CD14-positive monocyte (primary cell): Measurements from ENCODE around the gene TBCD. TPM values are rescaled to one million over a fixed set of nuclear protein-coding genes. Genes with fewer than 3 reads are reported as not detected.
A peak's percentile ranks its signal among the peaks of the same experiment; 100 is the strongest.
"Not testable (repeated sequence)": the region's sequence is repeated elsewhere in the genome, so short reads cannot be mapped to it uniquely, and the experiment has no call there.

Source experiments
- DNase-seq, 3 donors: peaks; one replicate each; pipeline ENCODE4 v3.0.0-alpha.2; 2011 to 2022
- H2AFZ ChIP-seq: 2 replicates; pipeline ENCODE4 v1.6.0; 2012; ENCODE audit warnings: mild to moderate bottlenecking, low read depth, low read length, inconsistent platforms; ENCODE audit not compliant: insufficient read depth, poor library complexity, severe bottlenecking
- H3K27ac ChIP-seq, 2 donors: 1 replicate in 1 of 2; 2 replicates in 1 of 2; pipeline ENCODE4 v1.5.1; 2012 to 2013; ENCODE audit warnings: low read length in 2 of 2, control low read depth in 1 of 2, inconsistent platforms in 1 of 2, low read depth in 1 of 2, mild to moderate bottlenecking in 1 of 2
- H3K27me3 ChIP-seq, 2 donors: one replicate each; pipeline versions ENCODE4 v1.6.0 to v1.6.1; 2011 to 2013; ENCODE audit warnings: low read length in 2 of 2; ENCODE audit not compliant: control insufficient read depth in 2 of 2, insufficient read depth in 2 of 2
- H3K36me3 ChIP-seq, 2 donors: replicated peaks in 1 of 2; 1 replicate in 1 of 2; 2 replicates in 1 of 2; pipeline versions ENCODE4 v1.5.1 to v1.6.1; 2012 to 2013; ENCODE audit warnings: low read length in 2 of 2, control low read depth in 1 of 2, inconsistent platforms in 1 of 2, mild to moderate bottlenecking in 1 of 2; ENCODE audit not compliant: insufficient read depth in 2 of 2, control insufficient read depth in 1 of 2
- H3K4me1 ChIP-seq, 2 donors: 1 replicate in 1 of 2; 2 replicates in 1 of 2; pipeline versions ENCODE4 v1.5.1 to v1.6.1; 2012 to 2013; ENCODE audit warnings: low read length in 2 of 2, control low read depth in 1 of 2, inconsistent platforms in 1 of 2, mild to moderate bottlenecking in 1 of 2, moderate library complexity in 1 of 2; ENCODE audit not compliant: insufficient read depth in 2 of 2, control insufficient read depth in 1 of 2
- H3K4me2 ChIP-seq: replicated peaks from 2 replicates; pipeline ENCODE3; 2012; ENCODE audit warnings: low read length, moderate library complexity, mild to moderate bottlenecking; ENCODE audit not compliant: poor library complexity, severe bottlenecking; ENCODE audit errors: extremely low read depth
- H3K4me3 ChIP-seq, 3 experiments: fragments of 200-600 bp in 1 of 3; sonication (generic) in 1 of 3; replicated peaks in 1 of 3; 1 replicate in 2 of 3; 2 replicates in 1 of 3; pipeline ENCODE4 v1.5.1; 2011 to 2013; ENCODE audit warnings: low read length in 3 of 3, mild to moderate bottlenecking in 3 of 3, control low read depth in 2 of 3, low read depth in 2 of 3, inconsistent platforms in 1 of 3, moderate library complexity in 1 of 3
- H3K79me2 ChIP-seq: 2 replicates; pipeline ENCODE4 v1.6.0; 2012; ENCODE audit warnings: mild to moderate bottlenecking, control low read depth, inconsistent platforms, low read length, moderate library complexity; ENCODE audit not compliant: insufficient read depth
- H3K9ac ChIP-seq: 2 replicates; pipeline ENCODE4 v1.6.0; 2017; ENCODE audit warnings: low read length, mild to moderate bottlenecking; ENCODE audit not compliant: insufficient read depth, poor library complexity, severe bottlenecking
- H3K9me3 ChIP-seq, 2 donors: replicated peaks in 1 of 2; 1 replicate in 1 of 2; 2 replicates in 1 of 2; pipeline versions ENCODE4 v1.5.1 to v1.6.1; 2012 to 2013; ENCODE audit warnings: low read length in 2 of 2, control low read depth in 1 of 2; ENCODE audit not compliant: control insufficient read depth in 1 of 2, insufficient read depth in 1 of 2
- H4K20me1 ChIP-seq: 2 replicates; pipeline ENCODE4 v1.6.0; 2012; ENCODE audit warnings: mild to moderate bottlenecking, low read length, control low read depth, moderate library complexity; ENCODE audit not compliant: insufficient read depth
- H3K27ac Mint-ChIP-seq, 7 donors: one replicate each; pipeline ENCODE4 v1.8.0; 2020; ENCODE audit warnings: mild to moderate bottlenecking in 7 of 7, mixed read lengths in 7 of 7, moderate library complexity in 6 of 7, inconsistent platforms in 2 of 7
- H3K27me3 Mint-ChIP-seq, 3 donors: one replicate each; pipeline ENCODE4 v1.8.0; 2021 to 2022; ENCODE audit warnings: low read depth in 3 of 3, mild to moderate bottlenecking in 3 of 3, mixed read lengths in 3 of 3, moderate library complexity in 3 of 3, inconsistent platforms in 1 of 3
- H3K36me3 Mint-ChIP-seq, 2 donors: one replicate each; pipeline ENCODE4 v1.8.0; 2020; ENCODE audit warnings: mixed read lengths in 2 of 2, inconsistent platforms in 1 of 2, mild to moderate bottlenecking in 1 of 2
- H3K4me1 Mint-ChIP-seq: one replicate; pipeline ENCODE4 v1.8.0; 2020; ENCODE audit warnings: mild to moderate bottlenecking, mixed read lengths
- H3K4me3 Mint-ChIP-seq, 2 donors: one replicate each; pipeline ENCODE4 v1.8.0; 2020; ENCODE audit warnings: mild to moderate bottlenecking in 2 of 2, mixed read lengths in 2 of 2, moderate library complexity in 1 of 2
- H3K9me3 Mint-ChIP-seq, 7 donors: one replicate each; pipeline ENCODE4 v1.8.0; 2020 to 2022; ENCODE audit warnings: mixed read lengths in 7 of 7, mild to moderate bottlenecking in 6 of 7, moderate library complexity in 6 of 7, inconsistent platforms in 2 of 7
- CTCF ChIP-seq: fragments of 200-600 bp; IDR thresholded peaks from one replicate; pipeline ENCODE4 v1.8.0; 2022; ENCODE audit warnings: antibody characterized with exemption, mild to moderate bottlenecking
- WGBS: methylation state at CpG from one replicate; pipeline ENCODE4 v1.1.5; 2013; ENCODE audit warnings: missing lambda C conversion rate; ENCODE audit not compliant: insufficient coverage; 5-methylcytosine and 5-hydroxymethylcytosine counted together
- intact Hi-C, 2 donors: fragments of 100-400 bp; cut with micrococcal nuclease; formaldehyde crosslinking; loops; one replicate each; pipeline versions ENCODE4 v1.15.0 to v1.15.1; 2023
- polyA plus RNA-seq, 3 donors: library from polyadenylated mRNA; depleted of rRNA in 1 of 3; unstranded in 2 of 3; stranded (reverse) in 1 of 3; fragments of 300-500 nt in 2 of 3; fragments of >200 nt in 1 of 3; fragmentation: Illumina TruSeq in 2 of 3; gene quantifications; 1 replicate in 2 of 3; 2 replicates in 1 of 3; pipeline ENCODE4 v1.2.3, GENCODE V29; 2012 to 2021

Gene TBCD
- polyA plus RNA-seq, 3 donors = 54.7 to 74.0 (median 66.6) TPM

GRCh38 chr17:82777778-82778375 is 26.0 kb downstream of the TBCD start:
- not testable (repeated sequence) for H3K27me3 Mint-ChIP-seq, H3K9me3 Mint-ChIP-seq, H3K36me3 ChIP-seq, H3K4me3 Mint-ChIP-seq, H2AFZ ChIP-seq, DNase-seq, H3K79me2 ChIP-seq, H3K27ac ChIP-seq, H3K27me3 ChIP-seq, H3K9me3 ChIP-seq, H3K9ac ChIP-seq, H3K27ac Mint-ChIP-seq, H3K4me2 ChIP-seq, H3K4me3 ChIP-seq, H4K20me1 ChIP-seq
- peaks cover 18 to 50% of the 10 kb centered on the region in 2 donors for H3K36me3 Mint-ChIP-seq
- H3K4me1 Mint-ChIP-seq = peaks cover 17% of the 10 kb centered on the region
- peak; percentile 46 for TF ChIP-seq CTCF
- intact Hi-C loops = loop anchor here in 1 of 2 donors (10.0 kb wide), 1 partner anchor 423 kb away; the partner anchor contains the start of gene TEX19
- 90% methylated on average over 5 of the region's 21 CpGs for WGBS
- H3K4me1 ChIP-seq = peaks cover 10 to 16% of the 10 kb centered on the region in 2 donors

- Histone ChIP-seq H3K4me2 (no peak overlapping the region), H3K27me3 (no peaks in the 10 kb centered on the region), H2AFZ (no peak overlapping the region), H3K4me1 (peaks cover 10 to 16% of the 10 kb centered on the region in 2 donors), H3K9me3 (no peaks in the 10 kb centered on the region), H3K4me3 (no peak overlapping the region), H4K20me1 (no peaks in the 10 kb centered on the region), H3K79me2 (no peaks in the 10 kb centered on the region), H3K9ac (no peak overlapping the region), H3K36me3 (peaks cover 0 to 18% of the 10 kb centered on the region in 2 donors), H3K27ac (no peak overlapping the region)
- peaks cover 0 to 3% (median 2%) of the 10 kb centered on the region in 3 donors for H3K27me3 Mint-ChIP-seq
- WGBS = 95% methylated on average over 23 of the region's 23 CpGs
- H3K4me1 Mint-ChIP-seq = peaks cover 20% of the 10 kb centered on the region
- no peak overlapping the region for H3K4me3 Mint-ChIP-seq
- peaks cover 0 to 4% (median 0%) of the 10 kb centered on the region in 7 donors for H3K9me3 Mint-ChIP-seq
- no peak for DNase-seq
- no peak overlapping the region for H3K27ac Mint-ChIP-seq
- intact Hi-C loops = loop anchor here in 1 of 2 donors (10.0 kb wide), 1 partner anchor 425 kb away; the partner anchor contains the start of gene TEX19
- TF ChIP-seq CTCF = no peak
- peaks cover 24 to 47% of the 10 kb centered on the region in 2 donors for H3K36me3 Mint-ChIP-seq
These were observed 27.7 kb downstream of the TBCD start for GRCh38 chr17:82779541-82779940.
